PFSK-1 (cell line): ENCODE data around the gene WSCD2.

Experiments
- POLR2AphosphoS5 ChIP-seq: IDR thresholded peaks from 2 replicates; pipeline ENCODE4 v1.6.1; 2012; ENCODE audit warnings: low read depth, mild to moderate bottlenecking, control low read depth, low read length, moderate library complexity
- SIN3A ChIP-seq: IDR thresholded peaks from 2 replicates; pipeline ENCODE4 v1.6.1; 2012; ENCODE audit warnings: mild to moderate bottlenecking, low read length, moderate library complexity, borderline replicate concordance; ENCODE audit not compliant: insufficient read depth

DNA sequence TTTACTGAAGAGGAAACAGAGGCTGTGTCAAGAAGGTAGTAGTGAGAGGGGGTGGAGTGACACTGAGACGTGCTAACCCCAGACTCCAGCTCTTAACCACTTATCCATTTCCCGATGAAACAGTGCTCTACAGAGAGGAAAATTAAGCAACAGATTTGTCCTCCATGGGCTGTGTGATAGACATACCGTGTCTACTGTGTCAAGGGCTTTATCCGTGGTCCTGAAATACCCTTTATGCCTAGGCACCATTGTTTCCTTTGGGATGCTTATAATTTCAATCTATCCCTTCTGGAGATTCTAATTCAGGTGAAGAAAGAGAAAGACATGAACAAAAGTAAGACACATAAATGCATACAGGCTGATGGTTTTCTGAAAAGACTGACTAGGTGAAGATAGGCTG lies 138.4 kb downstream of the WSCD2 start:
- TF ChIP-seq POLR2AphosphoS5 (no peak), SIN3A (no peak)
